T-helper 2 cell treated with Interferon-gamma antibody and Interleukin-4, amounts not matched to agents 5 μg/mL and 100 μg/mL, for 36 hours (primary cell): ENCODE measurements around the gene ZNF214.
"Not testable (repeated sequence)": the region's sequence is repeated elsewhere in the genome, so short reads cannot be mapped to it uniquely, and the experiment has no call there.

Experiments used
- DNase-seq: peaks from one replicate; pipeline ENCODE4 v3.0.0; 2021; ENCODE audit warnings: low spot score
- H3K27ac Mint-ChIP-seq: one replicate; pipeline ENCODE4 v1.8.0; 2021; ENCODE audit warnings: mild to moderate bottlenecking, mixed read lengths
- H3K27me3 Mint-ChIP-seq: one replicate; pipeline ENCODE4 v1.8.0; 2021; ENCODE audit warnings: low read depth, mixed read lengths
- H3K36me3 Mint-ChIP-seq: one replicate; pipeline ENCODE4 v1.8.0; 2021; ENCODE audit warnings: low read depth, mixed read lengths
- H3K4me1 Mint-ChIP-seq: one replicate; pipeline ENCODE4 v1.8.0; 2021; ENCODE audit warnings: low read depth, mixed read lengths
- H3K4me3 Mint-ChIP-seq: one replicate; pipeline ENCODE4 v1.8.0; 2022; ENCODE audit warnings: mild to moderate bottlenecking, moderate library complexity, mixed read lengths
- H3K9me3 Mint-ChIP-seq: one replicate; pipeline ENCODE4 v1.8.0; 2021; ENCODE audit warnings: mixed read lengths

The ZNF214 gene

DNA sequence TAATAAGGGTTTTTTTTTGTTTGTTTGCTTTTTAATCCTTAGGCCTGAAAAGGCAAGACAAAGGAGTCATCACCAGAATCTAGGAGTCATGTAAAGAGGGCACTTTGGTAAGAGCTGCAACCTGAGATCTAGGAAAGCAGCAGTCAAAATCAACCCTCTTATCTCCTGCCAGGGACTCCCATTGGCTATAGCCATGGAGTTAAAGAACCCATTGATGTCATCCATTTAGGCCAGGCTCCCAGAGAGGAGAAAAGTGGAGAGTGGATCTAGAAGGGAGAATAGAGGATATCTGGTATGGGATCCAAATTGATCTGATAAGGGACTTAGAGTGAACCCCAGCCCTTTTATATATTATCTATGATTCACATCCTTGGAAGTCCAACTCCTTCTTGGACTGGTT, 58.0 kb downstream of the ZNF214 start:
- DNase-seq = no peak
- Mint-ChIP-seq H3K4me1 (no peaks in the 10 kb centered on the region), H3K27ac (no peak overlapping the region), H3K9me3 (no peaks in the 10 kb centered on the region), H3K36me3 (no peaks in the 10 kb centered on the region), H3K4me3 (no peak overlapping the region), H3K27me3 (no peaks in the 10 kb centered on the region)

DNA sequence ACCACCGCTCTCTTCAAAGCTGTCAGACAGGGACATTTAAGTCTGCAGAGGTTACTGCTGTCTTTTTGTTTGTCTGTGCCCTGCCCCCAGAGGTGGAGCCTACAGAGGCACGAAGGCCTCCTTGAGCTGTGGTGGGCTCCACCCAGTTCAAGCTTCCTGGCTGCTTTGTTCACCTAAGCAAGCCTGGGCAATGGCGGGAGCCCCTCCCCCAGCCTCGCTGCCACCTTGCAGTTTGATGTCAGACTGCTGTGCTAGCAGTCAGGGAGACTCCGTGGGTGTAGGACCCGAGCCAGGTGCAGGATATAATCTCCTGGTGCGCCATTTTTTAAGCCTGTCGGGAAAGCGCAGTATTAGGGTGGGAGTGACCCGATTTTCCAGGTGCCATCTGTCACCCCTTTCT, 65.9 kb downstream of the ZNF214 start:
- not testable (repeated sequence) for H3K4me3 Mint-ChIP-seq, H3K36me3 Mint-ChIP-seq, H3K27ac Mint-ChIP-seq, DNase-seq, H3K27me3 Mint-ChIP-seq, H3K9me3 Mint-ChIP-seq, H3K4me1 Mint-ChIP-seq
